Panc1 (cell line): ENCODE data around the gene ACTL7A. TPM values are rescaled to one million over a fixed set of nuclear protein-coding genes. Genes with fewer than 3 reads are reported as not detected.

Source experiments
- ATAC-seq: fragments of 200-7000 bp; cut with Tn5 transposase; 2 replicates; pipeline ENCODE4 v1.9.1; 2020; ENCODE audit warnings: mild to moderate bottlenecking, moderate library complexity
- BruUV-seq: library from RNA; stranded (reverse); fragments of 400-500 nt; replicated peaks from 2 replicates; lab custom pipeline; 2021; lab: Mats Ljungman, UMichigan
- CTCF ChIA-PET: fragments of 300-600 bp; sonication (Branson Sonifier 250); formaldehyde crosslinking; loops from one replicate; lab custom pipeline; 2022; ENCODE audit warnings: antibody characterized with exemption; lab: Charles Lee
- POLR2A ChIA-PET: fragments of 300-600 bp; sonication (Branson Sonifier 250); formaldehyde crosslinking; loops from one replicate; lab custom pipeline; 2022; ENCODE audit warnings: antibody characterized with exemption; lab: Charles Lee
- DNase-seq: peaks from one replicate; pipeline ENCODE4 v3.0.0-alpha.2; 2010; ENCODE audit warnings: low read depth, low spot score
- H3K27ac ChIP-seq: 2 replicates; pipeline ENCODE4 v1.5.1; 2011; ENCODE audit warnings: mild to moderate bottlenecking, low read length, inconsistent platforms
- H3K27me3 ChIP-seq: fragments of 200-500 bp; sonication (Bioruptor generic); 2 replicates; pipeline ENCODE4 v1.6.0; 2014; ENCODE audit warnings: low read length, inconsistent platforms; ENCODE audit not compliant: control insufficient read depth, insufficient read depth
- H3K36me3 ChIP-seq: fragments of 200-500 bp; sonication (Bioruptor generic); 2 replicates; pipeline ENCODE4 v1.5.1; 2014; ENCODE audit warnings: inconsistent platforms, mild to moderate bottlenecking, low read length, moderate library complexity; ENCODE audit not compliant: control insufficient read depth, insufficient read depth
- H3K4me1 ChIP-seq: 2 replicates; pipeline ENCODE4 v1.5.1; 2011; ENCODE audit warnings: inconsistent platforms, mild to moderate bottlenecking, low read length, moderate library complexity; ENCODE audit not compliant: control insufficient read depth, insufficient read depth
- H3K4me3 ChIP-seq, 2 experiments: 2 replicates each; pipeline ENCODE4 v1.5.1; 2011 to 2012; ENCODE audit warnings: low read depth in 2 of 2, low read length in 2 of 2, mild to moderate bottlenecking in 2 of 2, inconsistent platforms in 1 of 2, moderate library complexity in 1 of 2
- H3K9me3 ChIP-seq: fragments of 200-500 bp; sonication (Bioruptor generic); 2 replicates; pipeline ENCODE4 v1.5.1; 2014; ENCODE audit warnings: low read depth, mild to moderate bottlenecking, inconsistent platforms, low read length, moderate library complexity; ENCODE audit not compliant: control insufficient read depth, insufficient read depth
- POLR2AphosphoS5 ChIP-seq: IDR thresholded peaks from 2 replicates; pipeline ENCODE4 v1.6.1; 2012; ENCODE audit warnings: mild to moderate bottlenecking, low read depth, low read length, moderate library complexity
- TCF7L2 ChIP-seq: IDR thresholded peaks from 2 replicates; pipeline ENCODE4 v1.6.1; 2011; ENCODE audit warnings: mild to moderate bottlenecking, low read depth, low read length, inconsistent platforms
- in situ Hi-C: cut with HindIII; loops from 2 replicates; pipeline ENCODE4 v1.10.0; 2016; ENCODE audit warnings: low sequenced_read_pairs, low pct_unique_long_range_greater_than_20kb
- intact Hi-C: fragments of 100-400 bp; cut with micrococcal nuclease; formaldehyde crosslinking; loops from one replicate; pipeline ENCODE4 v1.10.0; 2022; ENCODE audit not compliant: unreplicated experiment
- total RNA-seq: library from RNA; stranded (reverse); gene quantifications from one replicate; pipeline ENCODE4 v1.2.1, GENCODE V29; 2021; ENCODE audit not compliant: unreplicated experiment
- TF ChIP-seq, protein P1 (sequence below), 2 experiments: IDR thresholded peaks; 2 replicates each; pipeline ENCODE4 v1.6.1; 2011 to 2012; ENCODE audit warnings: low read depth in 2 of 2, control low read depth in 1 of 2, low read length in 1 of 2, mild to moderate bottlenecking in 1 of 2, moderate library complexity in 1 of 2; ENCODE audit not compliant: insufficient read depth in 1 of 2
- TF ChIP-seq, protein P2 (sequence below): fragments of 450-650 bp; IDR thresholded peaks from 2 replicates; pipeline ENCODE4 v1.5.1; 2017; ENCODE audit warnings: mild to moderate bottlenecking

Gene ACTL7A
- total RNA-seq, 1 experiment from 2014 or later: not detected

DNA sequence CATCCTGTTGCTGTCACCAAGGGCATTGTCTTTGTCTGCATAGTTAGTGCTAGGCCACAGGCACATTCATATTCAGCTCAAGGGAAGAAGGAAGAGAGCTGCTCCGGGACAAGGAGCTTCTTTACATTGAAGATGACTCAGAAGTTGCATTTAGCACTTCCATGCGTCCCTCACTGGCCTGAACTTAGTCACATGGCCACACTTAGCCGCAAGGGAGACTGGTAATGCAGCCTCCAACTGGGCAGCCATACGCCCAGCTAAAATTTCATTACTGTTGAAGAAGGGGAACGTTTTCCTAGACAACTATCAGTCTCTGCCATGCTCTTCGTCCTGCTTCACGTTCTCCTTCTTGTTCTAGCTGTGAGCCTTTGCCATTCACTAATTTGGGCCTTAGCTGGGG lies 26.2 kb upstream of the ACTL7A start:
- no peaks in the 10 kb centered on the region for H3K4me1 ChIP-seq
- POLR2A ChIA-PET: no interaction called here

DNA sequence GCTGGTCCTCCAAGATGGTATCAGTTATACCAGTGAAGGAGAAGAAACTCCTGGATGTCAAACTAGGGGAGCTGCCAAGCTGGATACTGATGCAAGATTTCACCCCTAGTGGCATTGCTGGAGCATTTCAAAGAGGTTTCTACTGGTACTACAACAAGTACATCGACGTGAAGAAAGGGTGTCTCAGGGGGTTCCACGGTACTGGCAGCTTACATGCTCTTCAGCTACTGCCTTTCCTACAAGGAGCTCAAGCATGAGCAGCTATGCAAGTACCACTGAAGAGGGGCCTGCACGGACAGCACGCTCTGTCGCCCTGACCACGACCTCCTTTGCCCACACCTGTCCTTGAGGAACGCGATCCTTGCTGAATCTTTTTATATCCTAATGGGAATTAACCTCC lies 25.7 kb upstream of the ACTL7A start:
- Histone ChIP-seq H3K9me3 (no peaks in the 10 kb centered on the region), H3K4me3 (no peak overlapping the region), H3K36me3 (no peaks in the 10 kb centered on the region), H3K27ac (no peak overlapping the region), H3K27me3 (no peaks in the 10 kb centered on the region), H3K4me1 (no peaks in the 10 kb centered on the region)
- DNase-seq (no peak), ATAC-seq (no peak)
- in situ Hi-C loops: no loop called here
- ChIA-PET CTCF (no interaction called here), POLR2A (no interaction called here)
- no peak for TF ChIP-seq POLR2AphosphoS5
- TF ChIP-seq, protein P1, sequence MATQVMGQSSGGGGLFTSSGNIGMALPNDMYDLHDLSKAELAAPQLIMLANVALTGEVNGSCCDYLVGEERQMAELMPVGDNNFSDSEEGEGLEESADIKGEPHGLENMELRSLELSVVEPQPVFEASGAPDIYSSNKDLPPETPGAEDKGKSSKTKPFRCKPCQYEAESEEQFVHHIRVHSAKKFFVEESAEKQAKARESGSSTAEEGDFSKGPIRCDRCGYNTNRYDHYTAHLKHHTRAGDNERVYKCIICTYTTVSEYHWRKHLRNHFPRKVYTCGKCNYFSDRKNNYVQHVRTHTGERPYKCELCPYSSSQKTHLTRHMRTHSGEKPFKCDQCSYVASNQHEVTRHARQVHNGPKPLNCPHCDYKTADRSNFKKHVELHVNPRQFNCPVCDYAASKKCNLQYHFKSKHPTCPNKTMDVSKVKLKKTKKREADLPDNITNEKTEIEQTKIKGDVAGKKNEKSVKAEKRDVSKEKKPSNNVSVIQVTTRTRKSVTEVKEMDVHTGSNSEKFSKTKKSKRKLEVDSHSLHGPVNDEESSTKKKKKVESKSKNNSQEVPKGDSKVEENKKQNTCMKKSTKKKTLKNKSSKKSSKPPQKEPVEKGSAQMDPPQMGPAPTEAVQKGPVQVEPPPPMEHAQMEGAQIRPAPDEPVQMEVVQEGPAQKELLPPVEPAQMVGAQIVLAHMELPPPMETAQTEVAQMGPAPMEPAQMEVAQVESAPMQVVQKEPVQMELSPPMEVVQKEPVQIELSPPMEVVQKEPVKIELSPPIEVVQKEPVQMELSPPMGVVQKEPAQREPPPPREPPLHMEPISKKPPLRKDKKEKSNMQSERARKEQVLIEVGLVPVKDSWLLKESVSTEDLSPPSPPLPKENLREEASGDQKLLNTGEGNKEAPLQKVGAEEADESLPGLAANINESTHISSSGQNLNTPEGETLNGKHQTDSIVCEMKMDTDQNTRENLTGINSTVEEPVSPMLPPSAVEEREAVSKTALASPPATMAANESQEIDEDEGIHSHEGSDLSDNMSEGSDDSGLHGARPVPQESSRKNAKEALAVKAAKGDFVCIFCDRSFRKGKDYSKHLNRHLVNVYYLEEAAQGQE (IDR thresholded peaks at IDR 0.05; ENCODE audit: insufficient read depth in 1 of 2, low read depth in 2 of 2, low read length in 1 of 2): no peak
- BruUV-seq: no TSS peak
- intact Hi-C loops: no loop called here

More for the DNA sequence above, 26.2 kb upstream of the ACTL7A start:
- H3K27me3 ChIP-seq: no peaks in the 10 kb centered on the region
- intact Hi-C loops: no loop called here
- ATAC-seq (no peak), DNase-seq (no peak)
- no peaks in the 10 kb centered on the region for H3K9me3 ChIP-seq
- H3K27ac ChIP-seq: no peak overlapping the region
- TF ChIP-seq, protein P2, sequence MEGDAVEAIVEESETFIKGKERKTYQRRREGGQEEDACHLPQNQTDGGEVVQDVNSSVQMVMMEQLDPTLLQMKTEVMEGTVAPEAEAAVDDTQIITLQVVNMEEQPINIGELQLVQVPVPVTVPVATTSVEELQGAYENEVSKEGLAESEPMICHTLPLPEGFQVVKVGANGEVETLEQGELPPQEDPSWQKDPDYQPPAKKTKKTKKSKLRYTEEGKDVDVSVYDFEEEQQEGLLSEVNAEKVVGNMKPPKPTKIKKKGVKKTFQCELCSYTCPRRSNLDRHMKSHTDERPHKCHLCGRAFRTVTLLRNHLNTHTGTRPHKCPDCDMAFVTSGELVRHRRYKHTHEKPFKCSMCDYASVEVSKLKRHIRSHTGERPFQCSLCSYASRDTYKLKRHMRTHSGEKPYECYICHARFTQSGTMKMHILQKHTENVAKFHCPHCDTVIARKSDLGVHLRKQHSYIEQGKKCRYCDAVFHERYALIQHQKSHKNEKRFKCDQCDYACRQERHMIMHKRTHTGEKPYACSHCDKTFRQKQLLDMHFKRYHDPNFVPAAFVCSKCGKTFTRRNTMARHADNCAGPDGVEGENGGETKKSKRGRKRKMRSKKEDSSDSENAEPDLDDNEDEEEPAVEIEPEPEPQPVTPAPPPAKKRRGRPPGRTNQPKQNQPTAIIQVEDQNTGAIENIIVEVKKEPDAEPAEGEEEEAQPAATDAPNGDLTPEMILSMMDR: no peak
- no peak for TF ChIP-seq TCF7L2
- TF ChIP-seq, protein P1 (IDR thresholded peaks at IDR 0.05; ENCODE audit: insufficient read depth in 1 of 2, low read depth in 2 of 2, low read length in 1 of 2): no peak
- no peak for TF ChIP-seq POLR2AphosphoS5
- CTCF ChIA-PET: no interaction called here
- in situ Hi-C loops: no loop called here
- no peaks in the 10 kb centered on the region for H3K36me3 ChIP-seq
- BruUV-seq: no TSS peak
- no peak overlapping the region for H3K4me3 ChIP-seq
